ES-I3 (cell line): Measurements from ENCODE around the gene CYB561D2.

Experiments
- H3K36me3 ChIP-seq: 2 replicates; pipeline ENCODE4 v1.6.1; 2013; ENCODE audit warnings: mild to moderate bottlenecking, low read length, control low read depth, moderate library complexity; ENCODE audit not compliant: insufficient read depth
- H3K4me1 ChIP-seq: 2 replicates; pipeline ENCODE4 v1.6.1; 2013; ENCODE audit warnings: mild to moderate bottlenecking, control low read depth, low read length; ENCODE audit not compliant: insufficient read depth
- H3K9ac ChIP-seq: 2 replicates; pipeline ENCODE4 v1.6.1; 2013; ENCODE audit warnings: low read depth, mild to moderate bottlenecking, low read length, moderate library complexity
- H3K9me3 ChIP-seq: 2 replicates; pipeline ENCODE4 v1.6.1; 2013; ENCODE audit warnings: mild to moderate bottlenecking, low read length, moderate library complexity; ENCODE audit not compliant: control insufficient read depth, insufficient read depth

Gene CYB561D2

GRCh38 chr3:50341996-50342650 lies 8.5 kb upstream of the CYB561D2 start:
- H3K36me3 ChIP-seq, result no peaks in the 10 kb centered on the region
- H3K9ac ChIP-seq, result no peak overlapping the region
- no peaks in the 10 kb centered on the region for H3K9me3 ChIP-seq
- peaks cover 5% of the 10 kb centered on the region for H3K4me1 ChIP-seq

GRCh38 chr3:50342813-50343633 lies 7.6 kb upstream of the CYB561D2 start:
- H3K9ac ChIP-seq, result no peak overlapping the region
- no peaks in the 10 kb centered on the region for H3K9me3 ChIP-seq
- H3K4me1 ChIP-seq, result peaks cover 5% of the 10 kb centered on the region
- H3K36me3 ChIP-seq, result no peaks in the 10 kb centered on the region

GRCh38 chr3:50345008-50345407 lies 5.7 kb upstream of the CYB561D2 start:
- Histone ChIP-seq H3K9me3 (no peaks in the 10 kb centered on the region), H3K9ac (peak overlapping the region; percentile 58; the same call in 1 of the 2 replicates), H3K36me3 (no peaks in the 10 kb centered on the region), H3K4me1 (no peaks in the 10 kb centered on the region)

- no peaks in the 10 kb centered on the region for H3K36me3 ChIP-seq
- peak within 1 kb of the TSS; percentile 58; the same call in 1 of the 2 replicates for H3K9ac ChIP-seq
- H3K9me3 ChIP-seq, result no peaks in the 10 kb centered on the region
- H3K4me1 ChIP-seq, result no peaks in the 10 kb centered on the region
Observed at GRCh38 chr3:50345586-50346234, 5.0 kb upstream of the CYB561D2 start, which contains the start of gene ZMYND10. ZMYND10 (minus strand) TSS chr3:50345732; CDS start chr3:50345579, 153 bp downstream.

- Histone ChIP-seq H3K36me3 (no peaks in the 10 kb centered on the region), H3K9me3 (no peaks in the 10 kb centered on the region), H3K9ac (no peak overlapping the region), H3K4me1 (no peaks in the 10 kb centered on the region)
Observed at GRCh38 chr3:50347187-50347813, 3.4 kb upstream of the CYB561D2 start.

- H3K9ac ChIP-seq, result peak overlapping the region; percentile 58
- no peaks in the 10 kb centered on the region for H3K36me3 ChIP-seq
- H3K4me1 ChIP-seq, result no peaks in the 10 kb centered on the region
- H3K9me3 ChIP-seq, result no peaks in the 10 kb centered on the region
Observed at GRCh38 chr3:50350213-50350526, 492 bp upstream of the CYB561D2 start.

- H3K36me3 ChIP-seq, result no peaks in the 10 kb centered on the region
- H3K9me3 ChIP-seq, result no peaks in the 10 kb centered on the region
- H3K4me1 ChIP-seq, result no peaks in the 10 kb centered on the region
- peak overlapping the region; percentile 58; the same call in 1 of the 2 replicates for H3K9ac ChIP-seq
Observed at GRCh38 chr3:50351323-50351697, 648 bp downstream of the CYB561D2 start.

- Histone ChIP-seq H3K9ac (no peak overlapping the region), H3K4me1 (peaks cover 8% of the 10 kb centered on the region; the same call in 1 of the 2 replicates), H3K36me3 (0 out of 2 replicates have a peak, but pooled peaks cover 2% of the 10 kb centered on the region), H3K9me3 (no peaks in the 10 kb centered on the region)
Observed at GRCh38 chr3:50352781-50353180, 2.1 kb downstream of the CYB561D2 start.

- Histone ChIP-seq H3K36me3 (0 out of 2 replicates have a peak, but pooled peaks cover 2% of the 10 kb centered on the region), H3K4me1 (peaks cover 13% of the 10 kb centered on the region; the same call in 1 of the 2 replicates), H3K9ac (no peak overlapping the region), H3K9me3 (no peaks in the 10 kb centered on the region)
Observed at GRCh38 chr3:50353245-50354004, 2.8 kb downstream of the CYB561D2 start.

- Histone ChIP-seq H3K9me3 (no peaks in the 10 kb centered on the region), H3K9ac (no peak overlapping the region), H3K4me1 (peaks cover 15% of the 10 kb centered on the region; the same call in 1 of the 2 replicates), H3K36me3 (0 out of 2 replicates have a peak, but pooled peaks cover 2% of the 10 kb centered on the region)
Observed at GRCh38 chr3:50354186-50354764, 3.6 kb downstream of the CYB561D2 start.

GRCh38 chr3:50354850-50355249 lies 4.2 kb downstream of the CYB561D2 start:
- Histone ChIP-seq H3K9me3 (no peaks in the 10 kb centered on the region), H3K4me1 (peaks cover 15% of the 10 kb centered on the region; the same call in 1 of the 2 replicates), H3K36me3 (0 out of 2 replicates have a peak, but pooled peaks cover 2% of the 10 kb centered on the region), H3K9ac (no peak overlapping the region)

GRCh38 chr3:50355829-50356552 lies 5.3 kb downstream of the CYB561D2 start:
- Histone ChIP-seq H3K9me3 (no peaks in the 10 kb centered on the region), H3K9ac (no peak overlapping the region), H3K4me1 (peaks cover 15% of the 10 kb centered on the region; the same call in 1 of the 2 replicates), H3K36me3 (0 out of 2 replicates have a peak, but pooled peaks cover 2% of the 10 kb centered on the region)

- H3K36me3 ChIP-seq, result 0 out of 2 replicates have a peak, but pooled peaks cover 2% of the 10 kb centered on the region
- peaks cover 15% of the 10 kb centered on the region; the same call in 1 of the 2 replicates for H3K4me1 ChIP-seq
- no peak overlapping the region for H3K9ac ChIP-seq
- H3K9me3 ChIP-seq, result no peaks in the 10 kb centered on the region
Observed at GRCh38 chr3:50356553-50356952, 5.9 kb downstream of the CYB561D2 start.
